ENCODE results near the gene SOWAHC.
A peak's percentile ranks its signal among the peaks of the same experiment; 100 is the strongest.

The SOWAHC gene

DNA sequence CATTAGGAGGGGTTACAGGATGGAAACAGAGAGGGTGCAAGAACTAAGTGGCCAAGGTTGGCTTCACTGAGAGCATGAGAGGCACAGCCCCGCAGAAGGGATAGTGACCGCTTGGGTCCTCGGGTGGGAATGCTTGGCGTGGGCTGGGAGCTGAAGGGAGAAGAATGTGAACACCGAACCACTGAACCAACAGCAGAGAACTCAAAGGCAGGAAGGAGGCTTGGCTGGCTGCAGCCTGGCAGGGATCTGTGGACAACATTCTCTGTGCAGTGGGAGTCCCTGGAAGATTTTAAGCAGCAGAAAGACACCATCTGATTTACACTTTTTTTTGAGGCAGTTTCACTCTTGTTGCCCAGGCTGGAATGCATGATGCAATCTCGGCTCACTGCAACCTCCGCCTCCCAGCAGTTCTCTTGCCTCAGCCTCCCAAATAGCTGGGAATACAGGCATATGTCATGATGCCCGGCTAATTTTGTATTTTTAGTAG lies 33.9 kb downstream of the SOWAHC start:
- H3K9me3 Mint-ChIP-seq, result no peaks in the 10 kb centered on the region
- H3K4me3 Mint-ChIP-seq, result no peak overlapping the region
- no peak overlapping the region for H3K27ac Mint-ChIP-seq
- H3K36me3 Mint-ChIP-seq (ENCODE audit: low read depth), result no peaks in the 10 kb centered on the region
- DNase-seq, result no peak
- peaks cover 3% of the 10 kb centered on the region for H3K27me3 Mint-ChIP-seq (ENCODE audit: low read depth, poor library complexity)
- TF ChIP-seq, protein P1, sequence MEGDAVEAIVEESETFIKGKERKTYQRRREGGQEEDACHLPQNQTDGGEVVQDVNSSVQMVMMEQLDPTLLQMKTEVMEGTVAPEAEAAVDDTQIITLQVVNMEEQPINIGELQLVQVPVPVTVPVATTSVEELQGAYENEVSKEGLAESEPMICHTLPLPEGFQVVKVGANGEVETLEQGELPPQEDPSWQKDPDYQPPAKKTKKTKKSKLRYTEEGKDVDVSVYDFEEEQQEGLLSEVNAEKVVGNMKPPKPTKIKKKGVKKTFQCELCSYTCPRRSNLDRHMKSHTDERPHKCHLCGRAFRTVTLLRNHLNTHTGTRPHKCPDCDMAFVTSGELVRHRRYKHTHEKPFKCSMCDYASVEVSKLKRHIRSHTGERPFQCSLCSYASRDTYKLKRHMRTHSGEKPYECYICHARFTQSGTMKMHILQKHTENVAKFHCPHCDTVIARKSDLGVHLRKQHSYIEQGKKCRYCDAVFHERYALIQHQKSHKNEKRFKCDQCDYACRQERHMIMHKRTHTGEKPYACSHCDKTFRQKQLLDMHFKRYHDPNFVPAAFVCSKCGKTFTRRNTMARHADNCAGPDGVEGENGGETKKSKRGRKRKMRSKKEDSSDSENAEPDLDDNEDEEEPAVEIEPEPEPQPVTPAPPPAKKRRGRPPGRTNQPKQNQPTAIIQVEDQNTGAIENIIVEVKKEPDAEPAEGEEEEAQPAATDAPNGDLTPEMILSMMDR (IDR thresholded peaks at IDR 0.05), result no peak
- H3K4me1 Mint-ChIP-seq, result peaks cover 47% of the 10 kb centered on the region

DNA sequence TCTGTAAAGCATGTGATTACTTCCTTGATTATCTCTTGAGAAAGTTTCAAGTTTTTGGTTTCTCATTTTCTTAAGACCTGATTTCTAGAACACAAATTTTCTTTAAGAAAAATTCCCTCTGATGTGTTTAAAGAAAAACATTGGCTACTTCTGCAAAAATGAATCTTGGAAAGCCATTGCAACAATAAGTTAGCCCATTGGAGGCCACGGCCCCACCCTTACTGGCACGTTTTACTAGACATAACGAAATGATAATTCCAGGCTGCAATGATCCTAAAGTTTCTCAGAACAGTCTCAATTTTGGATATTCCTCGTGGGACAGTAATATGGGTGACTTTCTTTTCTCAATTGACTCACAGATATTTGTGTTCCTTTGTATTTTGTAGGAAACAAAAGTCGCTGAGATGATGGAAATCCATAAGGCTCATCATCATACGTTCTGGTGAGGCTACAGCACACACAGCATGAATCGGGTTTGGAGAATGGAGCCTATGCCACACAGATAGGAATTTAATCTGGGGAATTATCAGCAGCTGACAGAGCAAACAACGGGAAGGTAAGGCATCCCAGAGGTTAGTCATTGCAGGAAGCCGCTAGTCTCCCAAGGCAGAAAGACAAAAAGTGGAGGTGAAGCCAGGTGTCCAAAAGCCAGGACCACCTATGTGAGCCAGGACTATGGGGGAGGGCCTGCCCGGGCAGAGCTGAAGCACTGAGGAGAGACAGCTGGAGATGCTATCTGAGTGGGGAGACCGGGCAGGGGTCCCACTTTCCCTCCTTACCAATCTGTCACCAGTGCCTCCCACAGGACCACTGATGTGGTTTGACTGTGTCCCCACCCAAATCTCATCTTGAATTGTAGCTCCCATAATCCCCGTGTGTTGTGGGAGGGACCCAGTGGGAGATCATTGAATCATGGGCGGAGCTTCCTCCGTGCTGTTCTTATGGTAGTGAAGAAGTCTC lies 35.9 kb downstream of the SOWAHC start:
- DNase-seq, result no peak
- TF ChIP-seq, protein P1 (IDR thresholded peaks at IDR 0.05), result no peak
- H3K36me3 Mint-ChIP-seq (ENCODE audit: low read depth), result no peaks in the 10 kb centered on the region
- H3K4me3 Mint-ChIP-seq, result no peak overlapping the region
- H3K27ac Mint-ChIP-seq, result no peak overlapping the region
- peaks cover 51% of the 10 kb centered on the region for H3K4me1 Mint-ChIP-seq
- peaks cover 3% of the 10 kb centered on the region for H3K27me3 Mint-ChIP-seq (ENCODE audit: low read depth, poor library complexity)
- no peaks in the 10 kb centered on the region for H3K9me3 Mint-ChIP-seq

DNA sequence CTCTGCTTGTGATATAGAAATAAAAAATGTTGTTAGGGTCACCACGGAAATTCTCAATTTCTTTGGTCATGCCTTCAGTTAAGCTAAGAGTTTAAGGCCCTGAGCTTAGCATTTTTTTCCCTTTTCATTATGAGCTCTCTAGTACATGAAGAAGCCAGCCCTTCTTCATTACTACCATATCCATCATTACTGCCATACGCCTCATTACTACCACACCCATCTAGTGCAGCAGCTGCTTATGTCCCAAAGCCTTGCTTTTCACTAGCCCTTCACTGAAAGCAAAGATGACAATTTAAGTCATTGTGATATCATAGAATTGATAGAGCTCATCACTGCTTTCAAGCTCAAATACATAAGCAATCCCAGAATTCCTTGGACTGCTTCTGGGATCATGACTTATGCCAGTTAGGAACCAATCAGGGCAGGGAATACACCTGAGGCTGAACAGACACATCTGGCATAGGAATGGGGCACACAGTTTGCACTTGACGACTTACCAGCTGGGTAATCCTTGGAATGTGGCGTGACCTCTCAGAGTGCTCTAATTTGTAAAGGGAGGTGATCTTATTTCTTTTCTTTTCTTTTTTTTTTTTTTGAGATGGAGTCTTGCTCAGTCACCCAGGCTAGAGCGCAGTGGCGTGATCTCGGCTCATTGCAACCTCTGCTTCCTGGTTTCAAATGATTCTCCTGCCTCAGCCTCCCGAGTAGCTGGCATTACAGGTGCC lies 40.3 kb downstream of the SOWAHC start:
- Mint-ChIP-seq H3K4me1 (peaks cover 45% of the 10 kb centered on the region), H3K27ac (no peak overlapping the region), H3K27me3 (ENCODE audit: low read depth, poor library complexity) (peaks cover 3% of the 10 kb centered on the region), H3K9me3 (peaks cover 3% of the 10 kb centered on the region), H3K4me3 (no peak overlapping the region), H3K36me3 (ENCODE audit: low read depth) (no peaks in the 10 kb centered on the region)
- DNase-seq, result no peak
- TF ChIP-seq, protein P1 (IDR thresholded peaks at IDR 0.05), result no peak

DNA sequence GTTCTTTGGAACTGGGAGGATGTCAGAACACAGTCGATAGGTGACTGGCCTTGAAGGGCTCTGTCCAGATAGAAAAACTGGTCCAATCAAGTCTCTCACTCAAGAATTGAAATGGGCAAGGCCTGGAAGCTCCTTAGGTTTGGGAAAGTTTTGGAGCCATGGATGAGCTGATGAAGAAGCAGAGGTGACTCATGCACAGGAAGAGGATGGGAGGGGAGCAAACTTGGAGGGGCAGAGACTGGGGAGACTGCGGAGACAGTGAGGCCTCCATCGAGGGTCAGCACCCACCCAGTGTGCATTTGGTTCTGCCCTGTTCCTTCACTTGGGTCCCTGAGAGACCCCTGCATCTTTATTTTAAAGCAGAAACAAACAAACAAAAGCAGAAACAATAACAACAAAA lies 41.1 kb downstream of the SOWAHC start:
- peaks cover 3% of the 10 kb centered on the region for H3K9me3 Mint-ChIP-seq

DNA sequence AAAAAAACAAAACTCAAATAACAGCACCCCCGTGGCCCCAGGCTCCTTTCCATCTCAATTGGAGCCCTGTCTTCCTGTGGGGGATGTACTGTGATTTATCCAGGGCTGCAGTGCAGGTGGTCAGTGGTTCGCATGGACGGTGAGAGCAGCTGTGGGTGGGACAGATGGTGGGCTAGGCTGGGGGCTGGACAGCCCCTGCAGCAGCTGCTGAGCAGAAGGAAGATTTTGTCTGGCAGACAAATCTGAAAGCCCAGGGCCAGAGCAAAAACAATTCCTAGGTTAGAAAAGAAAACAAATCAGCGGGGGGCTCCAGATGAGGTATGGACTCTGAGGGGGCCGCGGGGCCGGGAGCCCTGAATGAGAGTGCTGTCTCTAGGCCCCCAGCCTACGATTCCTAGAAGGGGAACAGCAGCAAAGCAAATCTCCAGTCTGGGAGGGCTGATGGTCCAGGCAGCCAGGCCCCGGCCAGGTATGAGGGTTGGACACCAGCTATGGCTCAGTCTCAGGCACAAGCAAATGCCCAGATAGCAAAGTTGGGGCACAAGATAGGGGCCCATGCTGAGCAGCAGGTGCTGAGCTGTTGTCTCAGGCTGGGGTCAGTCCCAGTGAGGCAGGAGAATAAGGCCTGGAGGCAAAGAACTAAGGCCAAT lies 45.4 kb downstream of the SOWAHC start:
- peak overlapping the region; percentile 70 for H3K27ac Mint-ChIP-seq
- no peaks in the 10 kb centered on the region for H3K27me3 Mint-ChIP-seq (ENCODE audit: low read depth, poor library complexity)
- no peak for DNase-seq
- H3K9me3 Mint-ChIP-seq, result peaks cover 3% of the 10 kb centered on the region
- no peak overlapping the region for H3K4me3 Mint-ChIP-seq
- TF ChIP-seq, protein P1 (IDR thresholded peaks at IDR 0.05), result no peak
- H3K4me1 Mint-ChIP-seq, result peaks cover 30% of the 10 kb centered on the region
- H3K36me3 Mint-ChIP-seq (ENCODE audit: low read depth), result no peaks in the 10 kb centered on the region

More for the DNA sequence above, 41.1 kb downstream of the SOWAHC start:
- H3K27me3 Mint-ChIP-seq (ENCODE audit: low read depth, poor library complexity), result peaks cover 3% of the 10 kb centered on the region
- DNase-seq, result no peak
- H3K27ac Mint-ChIP-seq, result no peak overlapping the region
- peaks cover 49% of the 10 kb centered on the region for H3K4me1 Mint-ChIP-seq
- TF ChIP-seq, protein P1 (IDR thresholded peaks at IDR 0.05), result no peak
- H3K4me3 Mint-ChIP-seq, result no peak overlapping the region
- H3K36me3 Mint-ChIP-seq (ENCODE audit: low read depth), result no peaks in the 10 kb centered on the region

Data from nephron progenitor cell (in vitro differentiated cells).